Fibroblast of the conjunctiva (primary cell): ENCODE measurements around the gene U2AF1L4.
A peak's percentile ranks its signal among the peaks of the same experiment; 100 is the strongest.
"Not testable (repeated sequence)": the region's sequence is repeated elsewhere in the genome, so short reads cannot be mapped to it uniquely, and the experiment has no call there.

Experiments used
- DNase-seq: peaks from one replicate; pipeline ENCODE4 v3.0.0-alpha.2; 2010; ENCODE audit warnings: low read depth

Gene U2AF1L4

GRCh38 chr19:35780717-35781116 is 35.5 kb upstream of the U2AF1L4 start:
- DNase-seq: no peak

GRCh38 chr19:35780058-35780457 is 34.8 kb upstream of the U2AF1L4 start:
- no peak for DNase-seq

- DNase-seq: no peak
These were observed 33.8 kb upstream of the U2AF1L4 start for GRCh38 chr19:35779033-35779432.

- no peak for DNase-seq
These were observed 32.7 kb upstream of the U2AF1L4 start for GRCh38 chr19:35777961-35778360.

- DNase-seq: no peak
These were observed 32.0 kb upstream of the U2AF1L4 start for GRCh38 chr19:35777086-35777841.

- no peak for DNase-seq
These were observed 31.0 kb upstream of the U2AF1L4 start for GRCh38 chr19:35776102-35776788.

- DNase-seq: peak; percentile 88
These were observed 30.3 kb upstream of the U2AF1L4 start, which contains the start of gene ARHGAP33 for GRCh38 chr19:35775298-35776101. Gene ARHGAP33 (plus strand): TSS chr19:35775564. CDS start chr19:35775659, 95 bp downstream.

GRCh38 chr19:35775046-35775297 is 29.8 kb upstream of the U2AF1L4 start:
- no peak for DNase-seq

GRCh38 chr19:35774274-35775045 is 29.2 kb upstream of the U2AF1L4 start:
- DNase-seq: no peak

- no peak for DNase-seq
These were observed 28.0 kb upstream of the U2AF1L4 start for GRCh38 chr19:35773020-35773806.

- DNase-seq: not testable (repeated sequence)
These were observed 27.1 kb upstream of the U2AF1L4 start for GRCh38 chr19:35772362-35772761.

GRCh38 chr19:35768082-35768421 is 22.8 kb upstream of the U2AF1L4 start:
- DNase-seq: no peak

- no peak for DNase-seq
These were observed 22.3 kb upstream of the U2AF1L4 start for GRCh38 chr19:35767288-35768081.

GRCh38 chr19:35766571-35767104 is 21.4 kb upstream of the U2AF1L4 start:
- no peak for DNase-seq

GRCh38 chr19:35764432-35765315 is 19.5 kb upstream of the U2AF1L4 start:
- DNase-seq: no peak

- DNase-seq: no peak
These were observed 15.6 kb upstream of the U2AF1L4 start for GRCh38 chr19:35760711-35761349.

GRCh38 chr19:35759697-35760096 is 14.5 kb upstream of the U2AF1L4 start:
- DNase-seq: no peak

GRCh38 chr19:35757749-35758608 is 12.8 kb upstream of the U2AF1L4 start, which contains the start of gene PROSER3:
Gene PROSER3 (plus strand): TSS chr19:35758176. CDS start chr19:35758216, 40 bp downstream.
- peak; percentile 100 for DNase-seq
